Activated CD4-positive, alpha-beta memory T cell treated with anti-CD3 and anti-CD28 coated beads, Interleukin-2, amount 10 ng/mL, durations not matched to agents 7 days and 5 days (primary cell): ENCODE measurements around the gene TAAR5. TPM values are rescaled to one million over a fixed set of nuclear protein-coding genes. Genes with fewer than 3 reads are reported as not detected.
"Not testable (repeated sequence)": the region's sequence is repeated elsewhere in the genome, so short reads cannot be mapped to it uniquely, and the experiment has no call there.

Experiments
- CTCF ChIA-PET: fragments of 350-600 bp; sonication (Branson Sonifier 250); formaldehyde crosslinking; loops from one replicate; lab custom pipeline; 2021; ENCODE audit warnings: antibody characterized with exemption, inconsistent platforms; lab: Charles Lee
- POLR2A ChIA-PET: fragments of 350-600 bp; sonication (Branson Sonifier 250); formaldehyde crosslinking; loops from one replicate; lab custom pipeline; 2021; ENCODE audit warnings: antibody characterized with exemption; lab: Charles Lee
- DNase-seq: peaks from one replicate; pipeline ENCODE4 v3.0.0-alpha.2; 2020
- H3K27ac Mint-ChIP-seq: one replicate; pipeline ENCODE4 v1.8.0; 2021; ENCODE audit warnings: mild to moderate bottlenecking, mixed read lengths
- H3K27me3 Mint-ChIP-seq: one replicate; pipeline ENCODE4 v1.8.0; 2021; ENCODE audit warnings: mixed read lengths
- H3K36me3 Mint-ChIP-seq: one replicate; pipeline ENCODE4 v1.8.0; 2021; ENCODE audit warnings: low read depth, mixed read lengths
- H3K4me1 Mint-ChIP-seq: one replicate; pipeline ENCODE4 v1.8.0; 2021; ENCODE audit warnings: mixed read lengths
- H3K4me3 Mint-ChIP-seq: one replicate; pipeline ENCODE4 v1.8.0; 2021; ENCODE audit warnings: mild to moderate bottlenecking, mixed read lengths
- H3K9me3 Mint-ChIP-seq: one replicate; pipeline ENCODE4 v1.8.0; 2021; ENCODE audit warnings: mixed read lengths
- total RNA-seq, 2 experiments: library from RNA; stranded (reverse); gene quantifications; one replicate each; pipeline ENCODE4 v1.2.3, GENCODE V29; 2021

The TAAR5 gene
- total RNA-seq, 2 experiments from 2014 or later: not detected

GRCh38 chr6:132560087-132560486, 29.5 kb downstream of the TAAR5 start:
- H3K9me3 Mint-ChIP-seq, H3K4me1 Mint-ChIP-seq, CTCF ChIA-PET, H3K36me3 Mint-ChIP-seq, H3K4me3 Mint-ChIP-seq, POLR2A ChIA-PET, DNase-seq, H3K27ac Mint-ChIP-seq: not testable (repeated sequence)
- peaks cover 34% of the 10 kb centered on the region for H3K27me3 Mint-ChIP-seq

- ChIA-PET CTCF (interaction anchor here (1.0 kb wide), 1 partner anchor 9 kb away, joined by 3 read pairs; no protein-coding TSS in a partner anchor), POLR2A (no interaction called here)
- no peak for DNase-seq
- no peaks in the 10 kb centered on the region for H3K9me3 Mint-ChIP-seq
- H3K27ac Mint-ChIP-seq: no peak within 1 kb of the TSS
- H3K36me3 Mint-ChIP-seq: no peaks in the 10 kb centered on the region
- H3K4me1 Mint-ChIP-seq: no peaks in the 10 kb centered on the region
- H3K27me3 Mint-ChIP-seq: peaks cover 40% of the 10 kb centered on the region
- no peak within 1 kb of the TSS for H3K4me3 Mint-ChIP-seq
Observed at GRCh38 chr6:132552372-132552771, 37.2 kb downstream of the TAAR5 start, which contains the start of gene TAAR8. TSS of gene TAAR8 (plus strand) at chr6:132552672. CDS start at chr6:132552693, 21 bp downstream.

DNA sequence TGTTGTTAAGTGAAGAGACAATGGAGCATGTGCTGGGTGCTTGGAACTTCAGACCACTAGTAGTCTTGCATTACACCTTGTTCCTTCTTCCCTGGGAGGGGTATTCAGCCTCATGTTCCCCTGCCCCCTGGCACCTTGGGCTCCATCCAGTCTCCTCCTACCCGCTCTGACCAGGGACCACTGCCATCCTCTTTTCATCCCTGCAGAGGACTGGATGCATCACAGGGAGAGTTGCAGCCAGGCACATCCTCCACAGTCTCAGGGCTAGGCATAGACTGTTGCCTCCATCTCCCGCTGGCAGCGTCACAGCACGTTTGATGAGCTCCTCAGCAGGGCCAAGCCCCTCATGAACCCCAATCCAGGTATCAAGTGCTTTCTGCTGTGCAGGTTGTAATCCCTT, 38.3 kb downstream of the TAAR5 start:
- H3K4me1 Mint-ChIP-seq: no peaks in the 10 kb centered on the region
- H3K36me3 Mint-ChIP-seq: no peaks in the 10 kb centered on the region
- H3K27me3 Mint-ChIP-seq: peaks cover 33% of the 10 kb centered on the region
- no peak overlapping the region for H3K27ac Mint-ChIP-seq
- CTCF ChIA-PET: no interaction called here
- DNase-seq: no peak
- H3K9me3 Mint-ChIP-seq: no peaks in the 10 kb centered on the region
- POLR2A ChIA-PET: no interaction called here
- no peak overlapping the region for H3K4me3 Mint-ChIP-seq

GRCh38 chr6:132548746-132549463, 40.6 kb downstream of the TAAR5 start:
- POLR2A ChIA-PET: no interaction called here
- H3K27me3 Mint-ChIP-seq: peaks cover 27% of the 10 kb centered on the region
- no peaks in the 10 kb centered on the region for H3K36me3 Mint-ChIP-seq
- H3K4me1 Mint-ChIP-seq: no peaks in the 10 kb centered on the region
- DNase-seq: no peak
- CTCF ChIA-PET: no interaction called here
- H3K27ac Mint-ChIP-seq: no peak overlapping the region
- no peak overlapping the region for H3K4me3 Mint-ChIP-seq
- no peaks in the 10 kb centered on the region for H3K9me3 Mint-ChIP-seq

DNA sequence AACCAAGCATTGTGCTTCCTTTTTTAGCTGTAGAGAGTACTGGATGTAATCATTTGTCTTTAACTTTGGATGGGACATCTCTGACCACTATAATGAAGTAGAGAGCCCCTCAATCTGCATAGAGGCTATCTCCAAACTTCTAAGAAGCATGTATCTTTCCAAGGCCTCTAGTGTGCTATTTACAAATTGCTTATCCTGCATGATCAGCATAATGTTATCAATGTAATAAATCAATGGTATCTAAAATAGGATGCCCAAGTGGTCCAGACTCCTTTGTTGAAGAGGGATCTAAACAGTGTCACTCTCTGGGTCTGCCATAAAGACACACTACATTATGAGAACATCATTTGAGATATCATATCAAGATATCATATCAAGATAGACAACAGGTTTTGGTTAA, 44.7 kb downstream of the TAAR5 start:
- Mint-ChIP-seq H3K9me3 (no peaks in the 10 kb centered on the region), H3K27ac (no peak overlapping the region), H3K4me1 (no peaks in the 10 kb centered on the region), H3K36me3 (no peaks in the 10 kb centered on the region), H3K4me3 (no peak overlapping the region), H3K27me3 (peaks cover 31% of the 10 kb centered on the region)
- no peak for DNase-seq
- POLR2A ChIA-PET: interaction anchor here (0.8 kb wide), 1 partner anchor 11 kb away, joined by 3 read pairs; no protein-coding TSS in a partner anchor
- CTCF ChIA-PET: interaction anchor here (2.5 kb wide), 1 partner anchor 265 kb away, joined by 6 read pairs; no protein-coding TSS in a partner anchor

Other genes with a start within 250 kb of the TAAR5 start
- not detected for gene MOXD1, start 188.3 kb downstream of the TAAR5 start, total RNA-seq
- gene STX7, start 76.6 kb downstream of the TAAR5 start, total RNA-seq: 10 to 100 TPM; 19.9 to 20.2 TPM
- not detected for gene TAAR9, start 51.5 kb downstream of the TAAR5 start, total RNA-seq
- not detected for gene TAAR8, start 37.1 kb downstream of the TAAR5 start, total RNA-seq
- not detected for gene TAAR6, start 19.4 kb downstream of the TAAR5 start, total RNA-seq
- not detected for gene TAAR2, start 34.5 kb upstream of the TAAR5 start, total RNA-seq
- gene TAAR1, start 69.4 kb upstream of the TAAR5 start, total RNA-seq: not detected
- gene VNN1, start 124.3 kb upstream of the TAAR5 start, total RNA-seq: not detected
- 1 to 10 TPM; 5.3 to 6.1 TPM for gene VNN2, start 168.2 kb upstream of the TAAR5 start, total RNA-seq
- 1 to 10 TPM; 7.2 to 7.7 TPM for gene SLC18B1, start 208.9 kb upstream of the TAAR5 start, total RNA-seq
- gene RPS12, start 224.8 kb upstream of the TAAR5 start, total RNA-seq: 1,000 to 10,000 TPM; 1,199 to 1,203 TPM